Liver (tissue), 3 donors: ENCODE measurements around the gene JAKMIP1.

Source experiments
- ATF3 ChIP-seq: IDR thresholded peaks from 2 replicates; pipeline ENCODE4 v1.6.1; 2016; ENCODE audit warnings: antibody characterized with exemption
- CTCF ChIP-seq: fragments of 150-350 bp; IDR thresholded peaks from 2 replicates; pipeline ENCODE4 v1.5.1; 2017; ENCODE audit warnings: improper control_type of control experiment, low read depth, low read length; ENCODE audit not compliant: missing input control
- GABPA ChIP-seq, 2 donors: IDR thresholded peaks in 1 of 2; conservative IDR thresholded peaks in 1 of 2; 2 replicates each; pipeline ENCODE4 v1.6.1; 2016; ENCODE audit warnings: antibody characterized with exemption in 2 of 2, mild to moderate bottlenecking in 1 of 2, moderate library complexity in 1 of 2
- HNF4A ChIP-seq, 2 donors: conservative IDR thresholded peaks; 2 replicates each; pipeline ENCODE4 v1.6.1; 2016; ENCODE audit warnings: antibody characterized with exemption in 2 of 2, mild to moderate bottlenecking in 2 of 2
- HNF4G ChIP-seq: IDR thresholded peaks from 2 replicates; pipeline ENCODE4 v1.6.1; 2016; ENCODE audit warnings: antibody characterized with exemption
- RAD21 ChIP-seq, 2 donors: IDR thresholded peaks; 2 replicates each; pipeline ENCODE4 v1.6.1; 2016; ENCODE audit warnings: antibody characterized with exemption in 2 of 2, mild to moderate bottlenecking in 2 of 2
- SP1 ChIP-seq: IDR thresholded peaks from 2 replicates; pipeline ENCODE4 v1.6.1; 2018; ENCODE audit warnings: antibody characterized with exemption, mild to moderate bottlenecking
- YY1 ChIP-seq: IDR thresholded peaks from 2 replicates; pipeline ENCODE4 v1.6.1; 2016; ENCODE audit warnings: antibody characterized with exemption, mild to moderate bottlenecking
- donor health status: healthy.
- donor health status: healthy.

GRCh38 chr4:6123116-6123515 lies 77.2 kb downstream of the JAKMIP1 start:
- no peak for TF ChIP-seq SP1
- no peak for TF ChIP-seq CTCF
- no peak for TF ChIP-seq HNF4G
- no peak for TF ChIP-seq HNF4A (conservative IDR thresholded peaks at IDR 0.05)
- TF ChIP-seq RAD21 (IDR thresholded peaks at IDR 0.05) = no peak
- no peak for TF ChIP-seq ATF3
- TF ChIP-seq YY1 = no peak
- no peak for TF ChIP-seq GABPA (IDR thresholded peaks at IDR 0.05 in 1 of 2, conservative IDR thresholded peaks at IDR 0.05 in 1 of 2)
